ENCODE data around the gene SERPIND1. TPM values are rescaled to one million over a fixed set of nuclear protein-coding genes. Genes with fewer than 3 reads are reported as not detected.
A peak's percentile ranks its signal among the peaks of the same experiment; 100 is the strongest.

Gene SERPIND1
- total RNA-seq, 1 donor from 2014 or later: not detected

- H4K20me1 ChIP-seq (ENCODE audit: insufficient read depth, low read length): no peaks in the 10 kb centered on the region
- Mint-ChIP-seq H3K9me3 (ENCODE audit: unreplicated experiment) (no peaks in the 10 kb centered on the region), H3K27ac (ENCODE audit: unreplicated experiment) (no peak overlapping the region), H3K36me3 (ENCODE audit: low read depth, unreplicated experiment) (peaks cover 16% of the 10 kb centered on the region), H3K27me3 (ENCODE audit: low read depth, unreplicated experiment) (no peaks in the 10 kb centered on the region), H3K4me3 (ENCODE audit: unreplicated experiment) (no peak overlapping the region), H3K4me1 (ENCODE audit: low read depth, unreplicated experiment) (no peaks in the 10 kb centered on the region)
- no peak for FAIRE-seq
- peaks cover 3% of the 10 kb centered on the region for H3K36me3 ChIP-seq (ENCODE audit: insufficient read depth, low read length)
- no peak overlapping the region for H3K27ac ChIP-seq (ENCODE audit: low read depth, low read length)
- TF ChIP-seq EZH2 (IDR thresholded peaks at IDR 0.05; ENCODE audit: insufficient read depth, low read length) (no peak), CTCF (IDR thresholded peaks at IDR 0.05; ENCODE audit: insufficient read depth, low read depth, low read length) (no peak)
- H3K4me1 ChIP-seq (ENCODE audit: insufficient read depth, low read length): no peaks in the 10 kb centered on the region
- H2AFZ ChIP-seq (ENCODE audit: low read depth, low read length): no peak overlapping the region
- H3K9ac ChIP-seq (ENCODE audit: low read length): no peak overlapping the region
- H3K27me3 ChIP-seq (ENCODE audit: insufficient read depth, low read length): no peaks in the 10 kb centered on the region
- peak; percentile 22 for DNase-seq (ENCODE audit: low read depth)
- no peaks in the 10 kb centered on the region for H3K9me3 ChIP-seq (ENCODE audit: insufficient read depth, low read depth, low read length)
- H3K4me3 ChIP-seq (ENCODE audit: insufficient read depth, low read depth, low read length): no peak overlapping the region
- no peaks in the 10 kb centered on the region for H3K79me2 ChIP-seq (ENCODE audit: insufficient read depth, low read length)
- H3K4me2 ChIP-seq (ENCODE audit: low read length): no peak overlapping the region
These were observed 47.8 kb upstream of the SERPIND1 start for GRCh38 chr22:20725987-20726558.

GRCh38 chr22:20727118-20728015, 46.5 kb upstream of the SERPIND1 start:
- Mint-ChIP-seq H3K9me3 (ENCODE audit: unreplicated experiment) (no peaks in the 10 kb centered on the region), H3K4me3 (ENCODE audit: unreplicated experiment) (no peak overlapping the region), H3K36me3 (ENCODE audit: low read depth, unreplicated experiment) (peaks cover 10% of the 10 kb centered on the region), H3K4me1 (ENCODE audit: low read depth, unreplicated experiment) (no peaks in the 10 kb centered on the region), H3K27ac (ENCODE audit: unreplicated experiment) (peak overlapping the region; percentile 28), H3K27me3 (ENCODE audit: low read depth, unreplicated experiment) (no peaks in the 10 kb centered on the region)
- H3K27me3 ChIP-seq (ENCODE audit: insufficient read depth, low read length): no peaks in the 10 kb centered on the region
- no peaks in the 10 kb centered on the region for H4K20me1 ChIP-seq (ENCODE audit: insufficient read depth, low read length)
- no peak overlapping the region for H3K4me2 ChIP-seq (ENCODE audit: low read length)
- peaks cover 3% of the 10 kb centered on the region for H3K36me3 ChIP-seq (ENCODE audit: insufficient read depth, low read length)
- DNase-seq (ENCODE audit: low read depth): no peak
- H3K27ac ChIP-seq (ENCODE audit: low read depth, low read length): no peak overlapping the region
- no peaks in the 10 kb centered on the region for H3K9me3 ChIP-seq (ENCODE audit: insufficient read depth, low read depth, low read length)
- FAIRE-seq: no peak
- no peaks in the 10 kb centered on the region for H3K79me2 ChIP-seq (ENCODE audit: insufficient read depth, low read length)
- H3K4me1 ChIP-seq (ENCODE audit: insufficient read depth, low read length): no peaks in the 10 kb centered on the region
- no peak overlapping the region for H3K4me3 ChIP-seq (ENCODE audit: insufficient read depth, low read depth, low read length)
- TF ChIP-seq EZH2 (IDR thresholded peaks at IDR 0.05; ENCODE audit: insufficient read depth, low read length) (no peak), CTCF (IDR thresholded peaks at IDR 0.05; ENCODE audit: insufficient read depth, low read depth, low read length) (no peak)
- H2AFZ ChIP-seq (ENCODE audit: low read depth, low read length): no peak overlapping the region
- H3K9ac ChIP-seq (ENCODE audit: low read length): no peak overlapping the region
